Naive B cell (primary cell): ENCODE measurements around the gene USP20. TPM values are rescaled to one million over a fixed set of nuclear protein-coding genes. Genes with fewer than 3 reads are reported as not detected.
A peak's percentile ranks its signal among the peaks of the same experiment; 100 is the strongest.

Source experiments
- ATAC-seq, 2 donors: fragments of 150-1000 bp; cut with Tn5 transposase; 2 replicates each; pipeline ENCODE4 v1.10.0; 2021; ENCODE audit warnings: low read depth in 2 of 2, mild to moderate bottlenecking in 2 of 2, moderate library complexity in 2 of 2
- DNase-seq: peaks from one replicate; pipeline ENCODE4 v3.0.0; 2022
- H3K27ac Mint-ChIP-seq, 6 donors: one replicate each; pipeline ENCODE4 v1.8.0; 2020 to 2022; ENCODE audit warnings: mild to moderate bottlenecking in 6 of 6, mixed read lengths in 6 of 6, moderate library complexity in 5 of 6, inconsistent platforms in 2 of 6
- H3K27me3 Mint-ChIP-seq, 3 donors: one replicate each; pipeline ENCODE4 v1.8.0; 2021 to 2022; ENCODE audit warnings: mixed read lengths in 3 of 3, mild to moderate bottlenecking in 1 of 3
- H3K36me3 Mint-ChIP-seq, 2 donors: one replicate each; pipeline ENCODE4 v1.8.0; 2020 to 2022; ENCODE audit warnings: mixed read lengths in 2 of 2, inconsistent platforms in 1 of 2, mild to moderate bottlenecking in 1 of 2
- H3K4me1 Mint-ChIP-seq, 3 donors: one replicate each; pipeline ENCODE4 v1.8.0; 2020 to 2022; ENCODE audit warnings: mixed read lengths in 3 of 3, inconsistent platforms in 1 of 3, mild to moderate bottlenecking in 1 of 3, moderate library complexity in 1 of 3
- H3K4me3 Mint-ChIP-seq, 8 donors: one replicate each; pipeline ENCODE4 v1.8.0; 2020 to 2022; ENCODE audit warnings: mild to moderate bottlenecking in 8 of 8, mixed read lengths in 8 of 8, moderate library complexity in 8 of 8, inconsistent platforms in 2 of 8
- H3K9me3 Mint-ChIP-seq, 7 donors: one replicate each; pipeline ENCODE4 v1.8.0; 2020 to 2022; ENCODE audit warnings: mixed read lengths in 7 of 7, mild to moderate bottlenecking in 5 of 7, inconsistent platforms in 2 of 7, moderate library complexity in 1 of 7
- polyA plus RNA-seq, 6 donors: library from polyadenylated mRNA; unstranded; fragments of 300-500 nt; fragmentation: Illumina TruSeq; gene quantifications; one replicate each; pipeline ENCODE4 v1.2.3, GENCODE V29; 2021; ENCODE audit warnings: low read depth in 6 of 6

The USP20 gene
- polyA plus RNA-seq, 6 donors from 2014 or later, result 12.7 to 23.9 (median 14.9) TPM

DNA sequence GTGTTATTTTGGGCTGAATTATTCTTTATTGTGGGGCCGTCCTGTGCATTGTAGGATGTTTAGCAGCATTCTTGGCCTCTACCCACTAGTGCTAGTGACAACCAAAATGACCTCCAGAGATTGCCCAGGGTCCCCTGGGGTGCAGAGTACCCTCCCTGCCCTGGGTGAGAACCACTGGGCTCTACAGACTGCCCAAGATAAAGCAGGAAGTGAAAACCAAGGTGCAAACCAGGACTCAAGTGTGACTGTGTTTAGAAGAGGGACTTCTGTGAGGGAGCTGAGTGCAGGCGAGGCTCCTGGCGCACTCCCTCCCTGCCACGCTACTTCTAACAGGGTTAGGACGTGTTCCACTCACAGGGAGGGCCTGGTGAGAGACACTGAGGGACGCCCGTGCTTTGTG lies 41.6 kb downstream of the USP20 start:
- H3K4me1 Mint-ChIP-seq, result no peaks in the 10 kb centered on the region
- no peaks in the 10 kb centered on the region for H3K9me3 Mint-ChIP-seq
- peak overlapping the region in 2 of 6 donors; percentile 10 to 24 for H3K27ac Mint-ChIP-seq
- H3K4me3 Mint-ChIP-seq, result no peak overlapping the region
- H3K27me3 Mint-ChIP-seq, result no peaks in the 10 kb centered on the region
- H3K36me3 Mint-ChIP-seq, result peaks cover 0 to 7% of the 10 kb centered on the region in 2 donors
- no peak for DNase-seq
- ATAC-seq, result no peak

DNA sequence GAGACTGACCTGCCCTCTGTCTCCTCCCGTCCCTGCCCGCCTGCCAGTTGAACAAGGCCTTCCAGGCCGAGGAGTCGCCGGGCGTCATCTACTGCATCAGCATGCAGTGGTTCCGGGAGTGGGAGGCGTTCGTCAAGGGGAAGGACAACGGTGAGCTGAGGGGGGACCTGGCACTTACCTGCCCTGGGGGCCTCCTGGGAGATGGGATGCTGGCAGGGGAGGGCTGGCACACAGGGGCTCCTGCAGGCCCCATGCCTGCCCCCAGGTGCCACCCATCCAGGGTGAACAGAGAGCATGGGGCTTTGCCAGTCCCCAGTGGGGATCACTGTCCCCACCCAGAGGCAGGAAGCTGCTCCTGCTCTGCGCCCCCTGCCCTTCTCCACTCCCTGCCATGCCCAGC lies 43.0 kb downstream of the USP20 start:
- Mint-ChIP-seq H3K9me3 (no peaks in the 10 kb centered on the region), H3K27me3 (no peaks in the 10 kb centered on the region), H3K36me3 (peaks cover 0 to 7% of the 10 kb centered on the region in 2 donors), H3K27ac (no peak overlapping the region), H3K4me3 (no peak overlapping the region), H3K4me1 (no peaks in the 10 kb centered on the region)
- no peak for DNase-seq
- ATAC-seq, result no peak

- Mint-ChIP-seq H3K4me3 (no peak overlapping the region), H3K27me3 (no peaks in the 10 kb centered on the region), H3K36me3 (peaks cover 0 to under 1% of the 10 kb centered on the region in 2 donors), H3K9me3 (no peaks in the 10 kb centered on the region), H3K4me1 (peaks cover 3 to 7% (median 5%) of the 10 kb centered on the region in 3 donors), H3K27ac (no peak overlapping the region)
- ATAC-seq, result no peak
- DNase-seq, result no peak
Measured at GRCh38 chr9:129879103-129879699, 43.9 kb downstream of the USP20 start.

DNA sequence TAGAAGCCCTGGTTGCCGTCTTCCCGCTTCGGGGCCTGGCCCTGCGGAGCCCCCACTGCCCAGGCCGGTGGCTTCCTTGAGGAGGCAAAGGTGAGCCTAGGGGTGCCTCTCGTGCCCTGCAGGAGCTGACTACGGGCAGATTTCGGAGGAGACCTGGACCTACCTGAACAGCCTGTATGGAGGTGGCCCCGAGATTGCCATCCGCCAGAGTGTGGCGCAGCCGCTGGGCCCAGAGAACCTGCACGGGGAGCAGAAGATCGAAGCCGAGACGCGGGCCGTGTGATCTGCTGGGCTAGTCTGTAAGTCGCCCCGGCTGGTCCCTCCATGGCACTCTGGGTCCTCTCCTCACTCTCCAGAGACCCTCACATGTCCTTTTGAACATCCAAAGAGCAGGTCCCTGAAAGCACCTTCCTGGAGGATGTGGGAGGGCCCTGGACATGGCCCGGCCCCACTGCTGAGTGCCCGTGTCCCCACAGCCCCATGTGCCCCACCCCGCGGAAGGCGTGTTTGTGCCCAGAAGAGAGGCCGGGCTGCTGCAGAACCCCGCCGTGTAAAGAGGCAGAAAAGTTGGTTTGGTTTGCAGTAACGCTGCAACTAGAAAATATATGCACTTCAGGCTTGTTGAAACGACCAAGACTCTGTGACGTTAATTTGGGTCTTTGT lies 44.9 kb downstream of the USP20 start:
- Mint-ChIP-seq H3K36me3 (no peaks in the 10 kb centered on the region), H3K4me1 (peaks cover 10 to 16% (median 14%) of the 10 kb centered on the region in 3 donors), H3K4me3 (no peak overlapping the region), H3K27me3 (no peaks in the 10 kb centered on the region), H3K27ac (peak overlapping the region in 1 of 6 donors; percentile 71), H3K9me3 (no peaks in the 10 kb centered on the region)
- DNase-seq (no peak), ATAC-seq (no peak)

GRCh38 chr9:129880654-129881546 lies 45.6 kb downstream of the USP20 start:
- Mint-ChIP-seq H3K4me3 (no peak overlapping the region), H3K4me1 (peaks cover 15 to 24% (median 21%) of the 10 kb centered on the region in 3 donors), H3K36me3 (no peaks in the 10 kb centered on the region), H3K9me3 (no peaks in the 10 kb centered on the region), H3K27ac (no peak overlapping the region), H3K27me3 (no peaks in the 10 kb centered on the region)
- ATAC-seq (no peak), DNase-seq (no peak)

- Mint-ChIP-seq H3K4me3 (peak overlapping the region in 1 of 8 donors; percentile 43), H3K27ac (peak overlapping the region in 3 of 6 donors; percentile 42 to 81 (median 67)), H3K4me1 (peaks cover 18 to 31% (median 26%) of the 10 kb centered on the region in 3 donors), H3K27me3 (no peaks in the 10 kb centered on the region), H3K36me3 (no peaks in the 10 kb centered on the region), H3K9me3 (no peaks in the 10 kb centered on the region)
- ATAC-seq, result no peak
- DNase-seq, result no peak
Measured at GRCh38 chr9:129881547-129882324, 46.5 kb downstream of the USP20 start.

- H3K4me1 Mint-ChIP-seq, result peaks cover 41 to 58% (median 53%) of the 10 kb centered on the region in 3 donors
- H3K27ac Mint-ChIP-seq, result peak overlapping the region; percentile 93 to 100 (median 99)
- ATAC-seq, result peak; percentile 63 to 64
- H3K9me3 Mint-ChIP-seq, result no peaks in the 10 kb centered on the region
- H3K4me3 Mint-ChIP-seq, result peak overlapping the region; percentile 84 to 99 (median 96)
- no peaks in the 10 kb centered on the region for H3K36me3 Mint-ChIP-seq
- H3K27me3 Mint-ChIP-seq, result no peaks in the 10 kb centered on the region
- DNase-seq, result peak; percentile 94
Measured at GRCh38 chr9:129884220-129885017, 49.2 kb downstream of the USP20 start.

DNA sequence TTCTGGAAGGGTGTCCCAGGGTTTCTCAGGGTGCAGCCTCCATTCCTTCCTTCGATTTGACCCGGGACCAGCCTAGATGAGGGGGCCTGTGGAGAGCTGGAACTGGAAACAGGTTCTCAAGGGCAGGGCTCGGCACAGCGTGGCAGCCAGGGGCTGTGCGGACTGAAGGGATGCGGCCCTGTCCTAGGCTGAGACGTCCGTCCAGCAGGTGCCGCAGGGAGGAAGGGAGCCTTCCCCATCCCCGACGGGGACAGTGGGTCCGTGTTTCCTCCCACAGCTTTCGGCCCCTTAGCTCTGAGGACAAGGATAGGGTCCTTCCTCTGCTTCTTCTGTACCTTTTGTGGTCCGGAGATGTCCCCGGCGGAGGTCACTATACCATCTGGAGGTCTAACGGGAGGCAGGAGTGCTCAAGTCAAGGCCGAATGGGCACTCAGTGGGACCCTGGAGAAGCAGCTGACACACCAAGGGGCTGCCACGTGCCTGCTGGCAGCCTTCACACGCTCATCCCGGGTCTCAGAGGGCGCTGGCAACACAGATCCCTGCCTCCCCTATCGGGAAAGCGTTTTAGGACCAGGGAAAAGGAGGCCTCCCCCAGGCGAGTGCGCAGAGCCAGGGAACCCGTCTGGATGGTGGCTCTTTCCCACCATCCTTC lies 49.9 kb downstream of the USP20 start:
- peak; percentile 29 for DNase-seq
- H3K27me3 Mint-ChIP-seq, result no peaks in the 10 kb centered on the region
- peak overlapping the region; percentile 93 to 100 (median 99) for H3K27ac Mint-ChIP-seq
- H3K36me3 Mint-ChIP-seq, result no peaks in the 10 kb centered on the region
- ATAC-seq, result no peak
- H3K4me3 Mint-ChIP-seq, result peak overlapping the region; percentile 84 to 99 (median 96)
- H3K9me3 Mint-ChIP-seq, result no peaks in the 10 kb centered on the region
- H3K4me1 Mint-ChIP-seq, result peaks cover 49 to 65% (median 60%) of the 10 kb centered on the region in 3 donors

- peak; percentile 34 to 42 for ATAC-seq
- Mint-ChIP-seq H3K36me3 (no peaks in the 10 kb centered on the region), H3K27ac (peak overlapping the region; percentile 88 to 100 (median 99)), H3K9me3 (no peaks in the 10 kb centered on the region), H3K4me1 (peaks cover 50 to 71% (median 66%) of the 10 kb centered on the region in 3 donors), H3K27me3 (no peaks in the 10 kb centered on the region), H3K4me3 (peak overlapping the region; percentile 84 to 99 (median 96))
- peak; percentile 90 for DNase-seq
Measured at GRCh38 chr9:129885670-129886106, 50.4 kb downstream of the USP20 start.

GRCh38 chr9:129886226-129887174 lies 51.2 kb downstream of the USP20 start:
- H3K4me3 Mint-ChIP-seq, result peak overlapping the region; percentile 84 to 99 (median 96)
- no peak for ATAC-seq
- H3K27me3 Mint-ChIP-seq, result no peaks in the 10 kb centered on the region
- H3K27ac Mint-ChIP-seq, result peak overlapping the region; percentile 97 to 100 (median 99)
- no peaks in the 10 kb centered on the region for H3K9me3 Mint-ChIP-seq
- no peaks in the 10 kb centered on the region for H3K36me3 Mint-ChIP-seq
- peaks cover 52 to 77% (median 74%) of the 10 kb centered on the region in 3 donors for H3K4me1 Mint-ChIP-seq
- no peak for DNase-seq
